ENCODE measurements around the gene GPAT2.
"Not testable (repeated sequence)": the region's sequence is repeated elsewhere in the genome, so short reads cannot be mapped to it uniquely, and the experiment has no call there.

- TF ChIP-seq, protein P1, sequence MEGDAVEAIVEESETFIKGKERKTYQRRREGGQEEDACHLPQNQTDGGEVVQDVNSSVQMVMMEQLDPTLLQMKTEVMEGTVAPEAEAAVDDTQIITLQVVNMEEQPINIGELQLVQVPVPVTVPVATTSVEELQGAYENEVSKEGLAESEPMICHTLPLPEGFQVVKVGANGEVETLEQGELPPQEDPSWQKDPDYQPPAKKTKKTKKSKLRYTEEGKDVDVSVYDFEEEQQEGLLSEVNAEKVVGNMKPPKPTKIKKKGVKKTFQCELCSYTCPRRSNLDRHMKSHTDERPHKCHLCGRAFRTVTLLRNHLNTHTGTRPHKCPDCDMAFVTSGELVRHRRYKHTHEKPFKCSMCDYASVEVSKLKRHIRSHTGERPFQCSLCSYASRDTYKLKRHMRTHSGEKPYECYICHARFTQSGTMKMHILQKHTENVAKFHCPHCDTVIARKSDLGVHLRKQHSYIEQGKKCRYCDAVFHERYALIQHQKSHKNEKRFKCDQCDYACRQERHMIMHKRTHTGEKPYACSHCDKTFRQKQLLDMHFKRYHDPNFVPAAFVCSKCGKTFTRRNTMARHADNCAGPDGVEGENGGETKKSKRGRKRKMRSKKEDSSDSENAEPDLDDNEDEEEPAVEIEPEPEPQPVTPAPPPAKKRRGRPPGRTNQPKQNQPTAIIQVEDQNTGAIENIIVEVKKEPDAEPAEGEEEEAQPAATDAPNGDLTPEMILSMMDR (IDR thresholded peaks at IDR 0.05): not testable (repeated sequence)
- not testable (repeated sequence) for TF ChIP-seq POLR2AphosphoS5 (IDR thresholded peaks at IDR 0.05; ENCODE audit: low read depth, low read length); REST (IDR thresholded peaks at IDR 0.05; ENCODE audit: insufficient read depth in 1 of 2, low read depth in 2 of 2, low read length in 1 of 2); SIN3A (IDR thresholded peaks at IDR 0.05; ENCODE audit: borderline replicate concordance, insufficient read depth, low read depth, low read length); TCF7L2 (IDR thresholded peaks at IDR 0.05; ENCODE audit: low read depth, low read length)
These were observed 27.8 kb upstream of the GPAT2 start for GRCh38 chr2:96062483-96062882.

All from Panc1 (cell line).